ENCODE measurements around the gene TNNC1. TPM values are rescaled to one million over a fixed set of nuclear protein-coding genes. Genes with fewer than 3 reads are reported as not detected.
A peak's percentile ranks its signal among the peaks of the same experiment; 100 is the strongest.

Gene TNNC1
- total and polyA plus RNA-seq, 2 of the 13 experiments (the other 11 are each of a cell fraction or from before 2014, with no cell fraction given), result 11.8 to 36.4 TPM

GRCh38 chr3:52446631-52447511 is 7.0 kb downstream of the TNNC1 start:
- WGBS (ENCODE audit: low lambda C conversion rate), result 24% methylated on average over 13 of the region's 13 CpGs
- BruUV-seq (replicated peaks), result no TSS peak
- TF ChIP-seq ZNF800 (CRISPR knock-in tag; IDR thresholded peaks at IDR 0.05), result no peak
- TF ChIP-seq NFIC (IDR thresholded peaks at IDR 0.05; ENCODE audit: low read length), result no peak
- TF ChIP-seq IRF1 (CRISPR knock-in tag; IDR thresholded peaks at IDR 0.05; ENCODE audit: low read depth), result no peak
- TF ChIP-seq FOSL1 (CRISPR knock-in tag; IDR thresholded peaks at IDR 0.05; ENCODE audit: borderline replicate concordance), result no peak
- 0 out of 2 replicates have a peak, but pooled peaks have one; percentile 50 for TF ChIP-seq NR0B2 (CRISPR knock-in tag; IDR thresholded peaks at IDR 0.05)
- no peak for TF ChIP-seq ZNF609 (CRISPR knock-in tag; IDR thresholded peaks at IDR 0.05; ENCODE audit: borderline replicate concordance)
- no peak for TF ChIP-seq ZNF260 (CRISPR knock-in tag; IDR thresholded peaks at IDR 0.05; ENCODE audit: borderline replicate concordance, low read depth)
- no peak for TF ChIP-seq ZNF746 (CRISPR knock-in tag; IDR thresholded peaks at IDR 0.05)
- no peak for TF ChIP-seq ONECUT2 (CRISPR knock-in tag; IDR thresholded peaks at IDR 0.05)
- no peak for TF ChIP-seq DPF2 (CRISPR knock-in tag; IDR thresholded peaks at IDR 0.05; ENCODE audit: borderline replicate concordance, low read depth)
- no peak for TF ChIP-seq ZMAT5 (CRISPR knock-in tag; IDR thresholded peaks at IDR 0.05; ENCODE audit: borderline replicate concordance, low read depth)
- TF ChIP-seq ZNF496 (CRISPR knock-in tag; IDR thresholded peaks at IDR 0.05; ENCODE audit: insufficient replicate concordance), result no peak
- no peak for TF ChIP-seq SATB2 (CRISPR knock-in tag; IDR thresholded peaks at IDR 0.05)

More at GRCh38 chr3:52446631-52447511, 7.0 kb downstream of the TNNC1 start:
- peak overlapping the region; percentile 28; the same call in 1 of the 2 replicates for H3K9ac ChIP-seq (ENCODE audit: insufficient read depth, low read depth, low read length)
- H4K20me1 ChIP-seq (ENCODE audit: insufficient read depth, low read length), result no peaks in the 10 kb centered on the region
- intact Hi-C loops (cut with micrococcal nuclease; ENCODE audit: unreplicated experiment) (loop anchor here (1.0 kb wide), 1 partner anchor 19 kb away; no protein-coding TSS in a partner anchor), in situ Hi-C loops (cut with HindIII; ENCODE audit: extremely low pct_ligation_motif_present, low pct_unique_long_range_greater_than_20kb) (no loop called here)
- ChIA-PET POLR2A (interaction anchor here (1.0 to 3.6 kb wide), 4 partner anchors 12 to 35 kb away, joined by 3 to 14 read pairs (median 8); no protein-coding TSS in a partner anchor), CTCF (ENCODE audit: low intra/inter-chr PET ratio, low total read pairs) (interaction anchor here (0.6 to 4.6 kb wide), 3 partner anchors 18 to 31 kb away, joined by 3 to 83 read pairs (median 3); no protein-coding TSS in a partner anchor)
- peaks cover 96% of the 10 kb centered on the region for H3K4me1 ChIP-seq (ENCODE audit: insufficient read depth, low read length)
- peak overlapping the region; percentile 55 for H2AFZ ChIP-seq (ENCODE audit: low read length)
- H3K4me2 ChIP-seq (ENCODE audit: low read depth, low read length), result peak overlapping the region; percentile 85
- no peak overlapping the region for H3K27ac ChIP-seq (ENCODE audit: extremely low read length, insufficient read depth, low read length)
- H3K27me3 ChIP-seq (ENCODE audit: control insufficient read depth in 1 of 2, insufficient read depth in 2 of 2, low read length in 2 of 2), result no peaks in the 10 kb centered on the region
- H3K9me3 ChIP-seq (ENCODE audit: low read length), result no peaks in the 10 kb centered on the region
- DNase-seq (ENCODE audit: low spot score) (peak; percentile 52), ATAC-seq (peak; percentile 38), FAIRE-seq (peak; percentile 70)
- H3K79me2 ChIP-seq (ENCODE audit: insufficient read depth, low read length), result no peaks in the 10 kb centered on the region
- no peaks in the 10 kb centered on the region for H3K36me3 ChIP-seq (replicated peaks in 1 of 2; ENCODE audit: control insufficient read depth in 1 of 2, insufficient read depth in 2 of 2, low read length in 2 of 2)
- H3K4me3 ChIP-seq (replicated peaks in 1 of 3; ENCODE audit: insufficient read depth in 1 of 3, low read depth in 2 of 3, low read length in 3 of 3), result peak overlapping the region in 1 of 3 experiments; percentile 62; a peak in 3 of 6 replicates

All from HepG2 (cell line).